ENCODE results near the gene AHDC1. TPM values are rescaled to one million over a fixed set of nuclear protein-coding genes. Genes with fewer than 3 reads are reported as not detected.
A peak's percentile ranks its signal among the peaks of the same experiment; 100 is the strongest.

AHDC1 gene
- total and polyA plus RNA-seq, 2 of the 13 experiments (the other 11 are each of a cell fraction or from before 2014, with no cell fraction given): 1.0 to 2.7 TPM

GRCh38 chr1:27504588-27505419 is 99.1 kb downstream of the AHDC1 start (continued):
- TF ChIP-seq HNF4G (IDR thresholded peaks at IDR 0.05; ENCODE audit: borderline replicate concordance, low read depth, low read length) (peak; percentile 72; the same call in 1 of the 2 replicates), HNF4G (CRISPR knock-in tag; IDR thresholded peaks at IDR 0.05; ENCODE audit: borderline replicate concordance, low read depth) (peak; percentile 22; the same call in 1 of the 2 replicates), ZNF577 (CRISPR knock-in tag; IDR thresholded peaks at IDR 0.05; ENCODE audit: borderline replicate concordance, low read depth) (no peak), ZBTB3 (CRISPR knock-in tag; IDR thresholded peaks at IDR 0.05; ENCODE audit: borderline replicate concordance, low read depth) (peak; percentile 42; the same call in 1 of the 2 replicates), LCORL (IDR thresholded peaks at IDR 0.05) (no peak), LCORL (CRISPR knock-in tag; IDR thresholded peaks at IDR 0.05) (peak; percentile 92), MXD4 (CRISPR knock-in tag; IDR thresholded peaks at IDR 0.05) (no peak; the same call in 1 of the 2 replicates), PAWR (CRISPR knock-in tag; IDR thresholded peaks at IDR 0.05; ENCODE audit: borderline replicate concordance) (no peak), ZNF737 (CRISPR knock-in tag; IDR thresholded peaks at IDR 0.05; ENCODE audit: borderline replicate concordance) (no peak), ZNF614 (CRISPR knock-in tag; IDR thresholded peaks at IDR 0.05; ENCODE audit: borderline replicate concordance) (peak; percentile 77; the same call in 1 of the 2 replicates), MAX (IDR thresholded peaks at IDR 0.05) (peak; percentile 58), E2F5 (CRISPR knock-in tag; conservative IDR thresholded peaks at IDR 0.05) (no peak), ZNF564 (CRISPR knock-in tag; IDR thresholded peaks at IDR 0.05) (peak; percentile 79; the same call in 1 of the 2 replicates), ZNF441 (CRISPR knock-in tag; IDR thresholded peaks at IDR 0.05; ENCODE audit: borderline replicate concordance) (peak; percentile 19; the same call in 1 of the 2 replicates), PHB2 (IDR thresholded peaks at IDR 0.05; ENCODE audit: partially characterized antibody) (no peak), ZSCAN5A (CRISPR knock-in tag; IDR thresholded peaks at IDR 0.05; ENCODE audit: borderline replicate concordance) (peak; percentile 55; the same call in 1 of the 2 replicates), ATAD3A (CRISPR knock-in tag; IDR thresholded peaks at IDR 0.05) (no peak), ZNF121 (CRISPR knock-in tag; IDR thresholded peaks at IDR 0.05) (peak; percentile 69)
- TF ChIP-seq, protein P1, sequence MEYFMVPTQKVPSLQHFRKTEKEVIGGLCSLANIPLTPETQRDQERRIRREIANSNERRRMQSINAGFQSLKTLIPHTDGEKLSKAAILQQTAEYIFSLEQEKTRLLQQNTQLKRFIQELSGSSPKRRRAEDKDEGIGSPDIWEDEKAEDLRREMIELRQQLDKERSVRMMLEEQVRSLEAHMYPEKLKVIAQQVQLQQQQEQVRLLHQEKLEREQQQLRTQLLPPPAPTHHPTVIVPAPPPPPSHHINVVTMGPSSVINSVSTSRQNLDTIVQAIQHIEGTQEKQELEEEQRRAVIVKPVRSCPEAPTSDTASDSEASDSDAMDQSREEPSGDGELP (IDR thresholded peaks at IDR 0.05; ENCODE audit: borderline replicate concordance, low read depth): peak; percentile 99
- TF ChIP-seq, protein P2, sequence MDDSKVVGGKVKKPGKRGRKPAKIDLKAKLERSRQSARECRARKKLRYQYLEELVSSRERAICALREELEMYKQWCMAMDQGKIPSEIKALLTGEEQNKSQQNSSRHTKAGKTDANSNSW (CRISPR knock-in tag; IDR thresholded peaks at IDR 0.05; ENCODE audit: borderline replicate concordance): 0 out of 2 replicates have a peak, but pooled peaks have one; percentile 42
- TF ChIP-seq, protein P3, sequence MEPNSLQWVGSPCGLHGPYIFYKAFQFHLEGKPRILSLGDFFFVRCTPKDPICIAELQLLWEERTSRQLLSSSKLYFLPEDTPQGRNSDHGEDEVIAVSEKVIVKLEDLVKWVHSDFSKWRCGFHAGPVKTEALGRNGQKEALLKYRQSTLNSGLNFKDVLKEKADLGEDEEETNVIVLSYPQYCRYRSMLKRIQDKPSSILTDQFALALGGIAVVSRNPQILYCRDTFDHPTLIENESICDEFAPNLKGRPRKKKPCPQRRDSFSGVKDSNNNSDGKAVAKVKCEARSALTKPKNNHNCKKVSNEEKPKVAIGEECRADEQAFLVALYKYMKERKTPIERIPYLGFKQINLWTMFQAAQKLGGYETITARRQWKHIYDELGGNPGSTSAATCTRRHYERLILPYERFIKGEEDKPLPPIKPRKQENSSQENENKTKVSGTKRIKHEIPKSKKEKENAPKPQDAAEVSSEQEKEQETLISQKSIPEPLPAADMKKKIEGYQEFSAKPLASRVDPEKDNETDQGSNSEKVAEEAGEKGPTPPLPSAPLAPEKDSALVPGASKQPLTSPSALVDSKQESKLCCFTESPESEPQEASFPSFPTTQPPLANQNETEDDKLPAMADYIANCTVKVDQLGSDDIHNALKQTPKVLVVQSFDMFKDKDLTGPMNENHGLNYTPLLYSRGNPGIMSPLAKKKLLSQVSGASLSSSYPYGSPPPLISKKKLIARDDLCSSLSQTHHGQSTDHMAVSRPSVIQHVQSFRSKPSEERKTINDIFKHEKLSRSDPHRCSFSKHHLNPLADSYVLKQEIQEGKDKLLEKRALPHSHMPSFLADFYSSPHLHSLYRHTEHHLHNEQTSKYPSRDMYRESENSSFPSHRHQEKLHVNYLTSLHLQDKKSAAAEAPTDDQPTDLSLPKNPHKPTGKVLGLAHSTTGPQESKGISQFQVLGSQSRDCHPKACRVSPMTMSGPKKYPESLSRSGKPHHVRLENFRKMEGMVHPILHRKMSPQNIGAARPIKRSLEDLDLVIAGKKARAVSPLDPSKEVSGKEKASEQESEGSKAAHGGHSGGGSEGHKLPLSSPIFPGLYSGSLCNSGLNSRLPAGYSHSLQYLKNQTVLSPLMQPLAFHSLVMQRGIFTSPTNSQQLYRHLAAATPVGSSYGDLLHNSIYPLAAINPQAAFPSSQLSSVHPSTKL (CRISPR knock-in tag; IDR thresholded peaks at IDR 0.05): peak; percentile 88

Measured in HepG2 (cell line).